Stimulated activated CD4-positive, alpha-beta T cell treated with anti-CD3 and anti-CD28 coated beads, Interleukin-2, amount 100 ng/mL, for 4 hours (primary cell): ENCODE results near the gene TTBK2.

Experiments used
- DNase-seq: peaks from one replicate; pipeline ENCODE4 v3.0.0-alpha.2; 2020; ENCODE audit warnings: low read depth

TTBK2 gene

GRCh38 chr15:42692536-42692935 lies 228.0 kb downstream of the TTBK2 start:
- DNase-seq, result no peak

- no peak for DNase-seq
Observed at GRCh38 chr15:42691770-42692169, 228.8 kb downstream of the TTBK2 start.

- no peak for DNase-seq
Observed at GRCh38 chr15:42691308-42691707, 229.3 kb downstream of the TTBK2 start.
